Spleen (tissue), 11 donors: ENCODE measurements around the gene FLCN. TPM values are rescaled to one million over a fixed set of nuclear protein-coding genes. Genes with fewer than 3 reads are reported as not detected.

Experiments
- DNase-seq: peaks from one replicate; pipeline ENCODE4 v3.0.0-alpha.2; 2020
- H3K27ac ChIP-seq, 8 donors: fragments of 200-600 bp; sonication (generic) in 7 of 8; 1 replicate in 4 of 8; 2 replicates in 4 of 8; pipeline versions ENCODE4 v1.5.0 to v1.8.0; 2016 to 2021; ENCODE audit warnings: inconsistent platforms in 4 of 8, mild to moderate bottlenecking in 4 of 8, moderate library complexity in 1 of 8
- H3K27me3 ChIP-seq, 7 donors: fragments of 200-600 bp; sonication (generic) in 6 of 7; replicated peaks in 1 of 7; 1 replicate in 4 of 7; 2 replicates in 3 of 7; pipeline versions ENCODE4 v1.5.0 to v1.8.0; 2016 to 2021; ENCODE audit warnings: inconsistent platforms in 3 of 7, mild to moderate bottlenecking in 1 of 7
- H3K36me3 ChIP-seq, 6 donors: fragments of 200-600 bp; sonication (generic) in 5 of 6; 1 replicate in 4 of 6; 2 replicates in 2 of 6; pipeline versions ENCODE4 v1.5.0 to v1.8.0; 2016 to 2021; ENCODE audit warnings: inconsistent platforms in 2 of 6
- H3K4me1 ChIP-seq, 6 donors: fragments of 200-600 bp; sonication (generic) in 5 of 6; 1 replicate in 3 of 6; 2 replicates in 3 of 6; pipeline versions ENCODE4 v1.5.0 to v1.8.0; 2016 to 2021; ENCODE audit warnings: inconsistent platforms in 3 of 6
- H3K4me3 ChIP-seq, 8 donors: fragments of 200-600 bp; sonication (generic) in 7 of 8; 1 replicate in 4 of 8; 2 replicates in 4 of 8; pipeline versions ENCODE4 v1.5.0 to v1.8.0; 2016 to 2021; ENCODE audit warnings: inconsistent platforms in 4 of 8, mild to moderate bottlenecking in 4 of 8, moderate library complexity in 2 of 8
- H3K9me3 ChIP-seq, 8 donors: fragments of 200-600 bp; sonication (generic) in 7 of 8; 1 replicate in 4 of 8; 2 replicates in 4 of 8; pipeline versions ENCODE4 v1.5.0 to v1.8.0; 2016 to 2021; ENCODE audit warnings: inconsistent platforms in 4 of 8
- CTCF ChIP-seq, 11 experiments: fragments of 200-600 bp in 7 of 11; fragments of 450-650 bp in 4 of 11; sonication (generic) in 4 of 11; IDR thresholded peaks in 8 of 11; conservative IDR thresholded peaks in 3 of 11; 1 replicate in 7 of 11; 2 replicates in 4 of 11; pipeline versions ENCODE4 v1.4.0 to v1.8.0; 2016 to 2021; ENCODE audit warnings: antibody characterized with exemption in 11 of 11, inconsistent platforms in 4 of 11, mild to moderate bottlenecking in 1 of 11
- POLR2A ChIP-seq, 3 donors: fragments of 450-650 bp; IDR thresholded peaks; one replicate each; pipeline ENCODE4 v1.5.1; 2017; ENCODE audit warnings: antibody characterized with exemption in 3 of 3, mild to moderate bottlenecking in 1 of 3
- POLR2AphosphoS5 ChIP-seq, 3 donors: sonication (generic); formaldehyde crosslinking; IDR thresholded peaks; one replicate each; pipeline ENCODE4 v1.5.1; 2017; ENCODE audit warnings: antibody characterized with exemption in 3 of 3
- WGBS, 5 donors: extraction: QIAGEN DNeasy Blood & Tissue Kit in 3 of 5; methylation state at CpG; one replicate each; pipeline versions ENCODE4 v1.1.5 to v1.1.7; 2013 to 2018; 5-methylcytosine and 5-hydroxymethylcytosine counted together
- intact Hi-C: fragments of 100-400 bp; cut with DNase I; formaldehyde crosslinking; loops from one replicate; pipeline ENCODE4 v1.15.0; 2023; ENCODE audit warnings: low total_unique reads
- polyA plus RNA-seq, 3 donors: library from polyadenylated mRNA; stranded (reverse); fragments of 200-250 nt; gene quantifications; one replicate each; pipeline ENCODE4 v1.2.1, GENCODE V29; 2013
- total RNA-seq, 7 donors: library from RNA; depleted of rRNA in 3 of 7; stranded (reverse); fragments of >200 nt in 3 of 7; fragmentation: NEBNext Ultra II Directional in 4 of 7; extraction: Animal tissue kit (Norgen Biotek cat#: 25700) in 4 of 7; gene quantifications; one replicate each; pipeline versions ENCODE4 v1.1.0 to v1.2.1, GENCODE V29; 2016 to 2021
- donor health status: healthy with polysubstance abuse.
- donor health status: DM: no; HTN: no; CAD: no; lungs with moderate emphysema.
- donor health status: DM: no; HTN: no; CAD: no.
- donor health status: Bipolar disorder and iron deficiency.
- donor health status: healthy.
- donor health status: DM: no; HTN: no; CAD: no.
- donor health status: DM: yes; HTN: yes; CAD: no.

FLCN gene
- total and polyA plus RNA-seq, 10 donors, result 9.1 to 91.6 (median 72.3) TPM

DNA sequence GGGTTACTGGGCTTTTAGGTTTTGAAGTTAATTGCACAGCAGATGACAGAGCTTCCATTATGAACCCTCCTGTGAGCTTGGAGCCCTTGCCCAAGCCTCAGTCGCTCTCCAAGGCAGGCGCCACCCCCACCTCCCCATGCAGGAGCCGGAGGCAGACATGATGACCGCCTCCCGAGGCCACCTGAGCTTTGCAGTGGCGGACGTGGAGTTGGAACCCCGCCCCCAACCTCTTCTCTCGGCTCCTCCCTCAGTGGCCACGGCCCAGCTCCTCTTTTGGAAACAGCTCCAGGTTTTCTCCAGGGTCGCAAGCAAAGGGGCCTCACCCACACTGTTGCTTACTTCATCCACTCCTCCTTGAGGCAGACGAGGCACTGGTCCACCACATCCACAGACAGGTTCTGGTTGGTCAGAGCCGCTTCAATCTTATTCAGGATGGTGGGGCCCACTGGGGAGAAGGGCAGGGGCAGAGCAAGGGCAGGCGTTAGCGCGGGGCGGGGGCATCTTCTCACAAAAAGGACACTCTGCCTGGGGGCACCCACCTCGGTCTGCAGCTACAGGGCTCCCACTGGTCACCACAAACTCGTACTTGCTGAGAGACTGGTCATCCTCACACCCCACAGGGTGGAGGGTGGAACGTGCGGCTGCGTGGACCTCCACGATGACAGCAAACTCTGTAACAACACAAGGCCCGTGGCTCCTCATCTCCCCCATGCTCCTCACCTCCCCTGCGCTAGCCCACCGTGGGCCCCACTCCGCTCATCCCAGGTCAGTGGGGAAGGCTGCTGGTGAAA lies 22.1 kb downstream of the FLCN start:
- 83 to 93% (median 91%) methylated on average over 25 to 27 of the region's 27 CpGs for WGBS, 5 donors
- no peak for DNase-seq
- Histone ChIP-seq H3K9me3 (no peaks in the 10 kb centered on the region), H3K27me3 (no peaks in the 10 kb centered on the region), H3K4me1 (no peaks in the 10 kb centered on the region), H3K36me3 (peaks cover 18 to 100% (median 86%) of the 10 kb centered on the region in 6 donors), H3K4me3 (no peak overlapping the region), H3K27ac (no peak overlapping the region)
- TF ChIP-seq CTCF (IDR thresholded peaks at IDR 0.05 in 8 of 11, conservative IDR thresholded peaks at IDR 0.05 in 3 of 11) (no peak), POLR2AphosphoS5 (IDR thresholded peaks at IDR 0.05) (peak in 2 of 3 donors; percentile 5 to 14), POLR2A (IDR thresholded peaks at IDR 0.05) (no peak)
- intact Hi-C loops, result no loop called here

DNA sequence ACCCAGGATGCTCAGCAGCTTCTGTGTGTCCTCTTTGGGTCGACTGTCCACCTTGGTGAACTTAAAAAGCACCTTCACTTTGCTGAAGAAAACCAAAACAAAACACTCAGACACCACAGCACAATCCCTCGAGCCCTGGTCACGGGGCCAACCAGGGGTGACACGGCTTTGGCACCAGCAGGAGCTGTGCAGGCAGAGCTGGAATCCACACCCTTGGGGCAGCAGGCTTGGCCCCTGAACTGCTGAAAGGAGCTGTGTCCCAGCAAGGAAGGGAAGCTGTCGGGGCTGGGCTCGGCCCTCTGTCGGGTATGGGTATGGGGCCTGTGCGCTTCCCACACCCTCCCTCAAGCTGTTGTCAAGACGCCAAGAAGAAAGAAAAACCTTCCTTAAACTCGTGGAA lies 23.2 kb downstream of the FLCN start:
- no peaks in the 10 kb centered on the region for H3K4me1 ChIP-seq
- intact Hi-C loops, result no loop called here
- 73 to 92% (median 88%) methylated on average over 10 of the region's 10 CpGs for WGBS, 5 donors
- no peaks in the 10 kb centered on the region for H3K27me3 ChIP-seq
- no peak overlapping the region for H3K4me3 ChIP-seq
- no peak overlapping the region for H3K27ac ChIP-seq
- peaks cover 16 to 92% (median 77%) of the 10 kb centered on the region in 6 donors for H3K36me3 ChIP-seq
- TF ChIP-seq POLR2AphosphoS5 (IDR thresholded peaks at IDR 0.05) (no peak), POLR2A (IDR thresholded peaks at IDR 0.05) (no peak), CTCF (IDR thresholded peaks at IDR 0.05 in 8 of 11, conservative IDR thresholded peaks at IDR 0.05 in 3 of 11) (no peak)
- no peak for DNase-seq
- no peaks in the 10 kb centered on the region for H3K9me3 ChIP-seq

- WGBS, 5 donors, result 78 to 85% (median 83%) methylated on average over 8 of the region's 8 CpGs
- intact Hi-C loops, result no loop called here
- Histone ChIP-seq H3K9me3 (no peaks in the 10 kb centered on the region), H3K4me3 (no peak overlapping the region), H3K4me1 (peaks cover 16 to 43% (median 30%) of the 10 kb centered on the region in 6 donors), H3K27ac (peak overlapping the region in 1 of 8 donors; percentile 13), H3K27me3 (no peaks in the 10 kb centered on the region), H3K36me3 (peaks cover 0 to 35% (median 19%) of the 10 kb centered on the region in 6 donors)
- no peak for TF ChIP-seq POLR2A (IDR thresholded peaks at IDR 0.05)
- no peak for TF ChIP-seq POLR2AphosphoS5 (IDR thresholded peaks at IDR 0.05)
- no peak for TF ChIP-seq CTCF (IDR thresholded peaks at IDR 0.05 in 8 of 11, conservative IDR thresholded peaks at IDR 0.05 in 3 of 11)
- no peak for DNase-seq
Observed at GRCh38 chr17:17207998-17208397, 29.0 kb downstream of the FLCN start.

DNA sequence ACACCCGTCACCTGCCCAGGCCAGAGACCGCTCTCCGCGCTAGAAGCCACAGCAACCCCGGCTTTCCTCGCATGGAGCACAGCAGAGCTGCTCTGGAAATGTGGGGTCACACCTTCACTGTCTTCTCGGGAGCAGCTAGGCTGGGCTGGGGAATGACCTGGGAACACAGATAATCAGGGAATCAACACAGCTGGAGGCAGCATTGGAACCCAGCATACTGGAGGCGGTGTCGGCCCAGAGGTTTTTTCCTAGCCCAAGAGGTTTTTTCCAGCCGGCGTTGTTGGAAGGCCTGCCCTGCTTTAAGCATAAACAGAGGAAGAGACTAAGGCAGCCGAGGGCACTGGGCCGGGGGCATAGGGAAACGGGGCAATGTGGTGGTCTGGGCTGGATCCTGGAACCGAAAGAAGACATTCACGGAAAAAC lies 30.0 kb downstream of the FLCN start:
- H3K4me1 ChIP-seq, result peaks cover 16 to 52% (median 30%) of the 10 kb centered on the region in 6 donors
- TF ChIP-seq POLR2A (IDR thresholded peaks at IDR 0.05) (no peak), POLR2AphosphoS5 (IDR thresholded peaks at IDR 0.05) (no peak), CTCF (IDR thresholded peaks at IDR 0.05 in 8 of 11, conservative IDR thresholded peaks at IDR 0.05 in 3 of 11) (no peak)
- H3K36me3 ChIP-seq, result peaks cover 0 to 35% (median 17%) of the 10 kb centered on the region in 6 donors
- WGBS, 5 donors, result 66 to 81% (median 74%) methylated on average over 5 to 16 of the region's 16 CpGs
- H3K27me3 ChIP-seq, result no peaks in the 10 kb centered on the region
- peak overlapping the region; percentile 13 to 84 (median 80) for H3K27ac ChIP-seq
- no peaks in the 10 kb centered on the region for H3K9me3 ChIP-seq
- intact Hi-C loops, result no loop called here
- peak overlapping the region in 2 of 8 donors; percentile 56 to 76 for H3K4me3 ChIP-seq
- DNase-seq, result no peak
